Measurements from ENCODE around the gene IFNB1.

DNA sequence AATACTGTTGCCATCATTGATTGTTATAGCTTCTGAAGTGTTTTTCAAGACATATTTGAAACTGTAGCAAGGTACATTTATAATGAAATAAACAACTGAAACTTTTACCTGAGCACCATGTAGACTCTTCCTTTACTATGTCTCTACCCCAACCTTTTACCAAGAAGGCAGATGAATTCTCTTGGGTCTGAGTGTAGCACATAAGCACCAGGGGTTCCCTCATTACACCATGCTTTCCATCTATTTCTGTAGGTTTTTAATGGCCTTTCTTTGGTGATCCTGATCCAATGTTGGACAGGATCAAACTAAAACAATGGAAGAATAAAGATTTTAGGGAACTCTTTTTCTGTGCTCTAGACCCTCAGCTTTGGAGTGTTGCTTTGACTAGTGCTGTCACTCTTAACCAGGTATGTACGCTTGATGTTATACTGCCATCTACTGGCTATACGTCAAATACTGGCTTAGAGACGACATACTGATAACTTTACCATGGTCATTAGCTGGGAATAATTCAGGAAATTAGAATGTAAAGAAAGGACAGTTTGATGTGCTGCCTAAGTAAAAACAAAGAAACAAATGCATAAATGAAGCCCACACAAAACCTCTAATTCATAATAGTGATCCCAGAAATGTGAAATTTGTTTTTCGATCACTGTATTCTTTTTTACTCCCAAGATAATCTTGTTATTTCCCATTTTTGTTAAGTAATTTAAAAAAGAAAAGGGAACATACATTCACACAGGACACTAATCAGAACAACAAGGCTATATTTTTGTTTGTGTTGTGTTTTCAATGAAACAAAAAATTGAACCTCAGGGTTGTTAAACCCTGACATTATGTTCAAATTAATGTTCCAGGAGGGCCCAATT lies 33.2 kb upstream of the IFNB1 start:
- no peak for TF ChIP-seq POLR2A (IDR thresholded peaks at IDR 0.05)
- TF ChIP-seq, protein P1, sequence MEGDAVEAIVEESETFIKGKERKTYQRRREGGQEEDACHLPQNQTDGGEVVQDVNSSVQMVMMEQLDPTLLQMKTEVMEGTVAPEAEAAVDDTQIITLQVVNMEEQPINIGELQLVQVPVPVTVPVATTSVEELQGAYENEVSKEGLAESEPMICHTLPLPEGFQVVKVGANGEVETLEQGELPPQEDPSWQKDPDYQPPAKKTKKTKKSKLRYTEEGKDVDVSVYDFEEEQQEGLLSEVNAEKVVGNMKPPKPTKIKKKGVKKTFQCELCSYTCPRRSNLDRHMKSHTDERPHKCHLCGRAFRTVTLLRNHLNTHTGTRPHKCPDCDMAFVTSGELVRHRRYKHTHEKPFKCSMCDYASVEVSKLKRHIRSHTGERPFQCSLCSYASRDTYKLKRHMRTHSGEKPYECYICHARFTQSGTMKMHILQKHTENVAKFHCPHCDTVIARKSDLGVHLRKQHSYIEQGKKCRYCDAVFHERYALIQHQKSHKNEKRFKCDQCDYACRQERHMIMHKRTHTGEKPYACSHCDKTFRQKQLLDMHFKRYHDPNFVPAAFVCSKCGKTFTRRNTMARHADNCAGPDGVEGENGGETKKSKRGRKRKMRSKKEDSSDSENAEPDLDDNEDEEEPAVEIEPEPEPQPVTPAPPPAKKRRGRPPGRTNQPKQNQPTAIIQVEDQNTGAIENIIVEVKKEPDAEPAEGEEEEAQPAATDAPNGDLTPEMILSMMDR (IDR thresholded peaks at IDR 0.05): peak; percentile 73 to 90 (median 85)

Measured in heart left ventricle (tissue), 13 donors.